SH-SY5Y (cell line): ENCODE measurements around the gene SLC16A9.

Experiments
- GATA2 ChIP-seq: IDR thresholded peaks from 2 replicates; pipeline ENCODE4 v1.6.1; 2011; ENCODE audit warnings: mild to moderate bottlenecking, low read depth, low read length
- GATA3 ChIP-seq: IDR thresholded peaks from 2 replicates; pipeline ENCODE4 v1.6.1; 2011; ENCODE audit warnings: low read depth, mild to moderate bottlenecking, low read length, moderate library complexity

- TF ChIP-seq GATA2 (no peak), GATA3 (no peak)
Observed at GRCh38 chr10:59644841-59645240, 64.8 kb downstream of the SLC16A9 start.
